GM10248 (cell line): Measurements from ENCODE around the gene ME2.
"Not testable (repeated sequence)": the region's sequence is repeated elsewhere in the genome, so short reads cannot be mapped to it uniquely, and the experiment has no call there.

Experiments
- CTCF ChIA-PET: fragments of 300-600 bp; sonication (Branson Sonifier 250); formaldehyde crosslinking; extraction: SDS; loops from one replicate; lab custom pipeline; 2021; ENCODE audit warnings: antibody characterized with exemption; lab: Yijun Ruan, JAX
- POLR2A ChIA-PET: fragments of 350-650 bp; sonication (Branson Sonifier 250); formaldehyde crosslinking; extraction: SDS; loops from one replicate; lab custom pipeline; 2020; ENCODE audit warnings: antibody characterized with exemption; lab: Yijun Ruan, JAX
- DNase-seq: peaks from one replicate; pipeline ENCODE4 v3.0.0; 2012; ENCODE audit errors: extremely low spot score
- CTCF ChIP-seq: IDR thresholded peaks from 2 replicates; pipeline ENCODE4 v1.5.1; 2012; ENCODE audit warnings: mild to moderate bottlenecking, low read depth; ENCODE audit errors: extremely low read depth, missing control alignments, control extremely low read depth

ME2 gene

GRCh38 chr18:50982802-50983179 is 103.9 kb downstream of the ME2 start:
- CTCF ChIA-PET: no interaction called here
- DNase-seq: no peak
- POLR2A ChIA-PET: no interaction called here

GRCh38 chr18:50986360-50987087 is 107.6 kb downstream of the ME2 start:
- ChIA-PET POLR2A (interaction anchor here (0.6 kb wide), 1 partner anchor 103 kb away, joined by 4 read pairs; no protein-coding TSS in a partner anchor), CTCF (interaction anchor here (1.9 to 2.5 kb wide), 2 partner anchors 13 to 166 kb away, joined by 5 to 7 read pairs; no protein-coding TSS in a partner anchor)
- DNase-seq: no peak

More at GRCh38 chr18:50982802-50983179, 103.9 kb downstream of the ME2 start:
- no peak for TF ChIP-seq CTCF

GRCh38 chr18:50987261-50987660 is 108.3 kb downstream of the ME2 start:
- TF ChIP-seq CTCF: no peak
- POLR2A ChIA-PET: no interaction called here
- DNase-seq: no peak
- CTCF ChIA-PET: interaction anchor here (1.9 to 2.5 kb wide), 2 partner anchors 13 to 167 kb away, joined by 5 to 7 read pairs; no protein-coding TSS in a partner anchor

More at GRCh38 chr18:50986360-50987087, 107.6 kb downstream of the ME2 start:
- TF ChIP-seq CTCF: no peak

GRCh38 chr18:50989711-50990110 is 110.8 kb downstream of the ME2 start:
- DNase-seq: no peak
- no peak for TF ChIP-seq CTCF
- ChIA-PET CTCF (no interaction called here), POLR2A (no interaction called here)

- ChIA-PET CTCF (no interaction called here), POLR2A (no interaction called here)
- no peak for TF ChIP-seq CTCF
- no peak for DNase-seq
These were observed 113.4 kb downstream of the ME2 start for GRCh38 chr18:50992351-50992762.

GRCh38 chr18:50994031-50994430 is 115.1 kb downstream of the ME2 start:
- ChIA-PET POLR2A (no interaction called here), CTCF (no interaction called here)
- no peak for TF ChIP-seq CTCF
- DNase-seq: no peak

- POLR2A ChIA-PET, CTCF ChIA-PET, DNase-seq: not testable (repeated sequence)
These were observed 124.3 kb downstream of the ME2 start for GRCh38 chr18:51003174-51003573.
